Measurements from ENCODE around the gene ABHD2. TPM values are rescaled to one million over a fixed set of nuclear protein-coding genes. Genes with fewer than 3 reads are reported as not detected.
A peak's percentile ranks its signal among the peaks of the same experiment; 100 is the strongest.

ABHD2 gene
- total and polyA plus RNA-seq, 9 of the 15 experiments (the other 6 are each of a cell fraction or from before 2014, with no cell fraction given), result 16.9 to 99.8 (median 47.5) TPM

DNA sequence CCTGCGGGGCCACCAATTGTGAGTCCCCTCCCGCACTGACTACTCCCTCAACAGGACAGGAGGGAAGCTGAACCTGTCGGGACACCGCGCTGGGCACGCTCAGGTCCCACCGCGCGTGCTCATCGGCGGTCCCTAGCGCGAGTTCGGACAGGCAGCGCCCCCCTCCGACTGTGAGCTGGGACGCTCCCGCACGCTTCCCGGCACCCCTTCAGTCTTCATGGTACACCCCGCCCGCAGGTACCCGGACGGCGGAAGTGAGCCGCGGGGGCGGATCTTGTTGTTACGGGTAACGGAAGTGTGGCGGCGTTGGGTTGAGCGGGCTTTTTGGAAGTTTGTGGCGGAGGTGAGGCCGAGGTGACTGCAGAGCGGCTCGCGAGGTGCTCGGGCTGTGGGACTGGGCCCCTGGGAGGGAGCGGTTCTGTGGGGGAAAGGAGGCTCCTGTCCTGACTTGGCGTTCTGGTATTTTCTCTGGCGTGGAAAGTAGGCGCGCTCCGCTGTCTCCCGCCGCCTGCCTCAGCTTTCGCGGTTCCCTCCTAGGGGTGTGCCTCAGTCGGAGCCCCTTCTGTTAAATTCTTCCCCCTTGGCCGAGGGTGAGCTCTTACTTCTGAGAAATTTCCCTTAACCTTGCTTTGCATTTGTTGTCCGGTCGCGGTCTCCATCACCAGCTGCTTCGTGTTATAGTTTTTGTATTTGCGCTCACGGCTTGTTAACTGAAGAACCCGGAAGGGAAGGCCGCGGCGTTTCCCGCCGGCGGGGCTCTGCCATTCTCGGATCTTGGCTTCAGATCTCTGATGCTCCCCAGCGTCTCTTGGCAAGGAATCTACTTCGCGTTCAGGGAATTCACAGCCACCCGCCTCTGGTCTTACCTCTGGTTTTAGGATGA is 155.7 kb downstream of the ABHD2 start, which contains the start of gene FANCI (continued):
- TF ChIP-seq, protein P1, sequence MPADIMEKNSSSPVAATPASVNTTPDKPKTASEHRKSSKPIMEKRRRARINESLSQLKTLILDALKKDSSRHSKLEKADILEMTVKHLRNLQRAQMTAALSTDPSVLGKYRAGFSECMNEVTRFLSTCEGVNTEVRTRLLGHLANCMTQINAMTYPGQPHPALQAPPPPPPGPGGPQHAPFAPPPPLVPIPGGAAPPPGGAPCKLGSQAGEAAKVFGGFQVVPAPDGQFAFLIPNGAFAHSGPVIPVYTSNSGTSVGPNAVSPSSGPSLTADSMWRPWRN (IDR thresholded peaks at IDR 0.05; ENCODE audit: low read depth), result 0 out of 2 replicates have a peak, but pooled peaks have one; percentile 10
- TF ChIP-seq, protein P2, sequence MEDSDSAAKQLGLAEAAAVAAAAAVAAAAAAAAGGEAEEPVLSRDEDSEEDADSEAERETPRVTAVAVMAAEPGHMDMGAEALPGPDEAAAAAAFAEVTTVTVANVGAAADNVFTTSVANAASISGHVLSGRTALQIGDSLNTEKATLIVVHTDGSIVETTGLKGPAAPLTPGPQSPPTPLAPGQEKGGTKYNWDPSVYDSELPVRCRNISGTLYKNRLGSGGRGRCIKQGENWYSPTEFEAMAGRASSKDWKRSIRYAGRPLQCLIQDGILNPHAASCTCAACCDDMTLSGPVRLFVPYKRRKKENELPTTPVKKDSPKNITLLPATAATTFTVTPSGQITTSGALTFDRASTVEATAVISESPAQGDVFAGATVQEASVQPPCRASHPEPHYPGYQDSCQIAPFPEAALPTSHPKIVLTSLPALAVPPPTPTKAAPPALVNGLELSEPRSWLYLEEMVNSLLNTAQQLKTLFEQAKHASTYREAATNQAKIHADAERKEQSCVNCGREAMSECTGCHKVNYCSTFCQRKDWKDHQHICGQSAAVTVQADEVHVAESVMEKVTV (CRISPR knock-in tag; IDR thresholded peaks at IDR 0.05), result no peak; the same call in 1 of the 2 replicates
- TF ChIP-seq NCOA2 (IDR thresholded peaks at IDR 0.05; ENCODE audit: partially characterized antibody in 2 of 2) (no peak), BRF1 (IDR thresholded peaks at IDR 0.05; ENCODE audit: borderline replicate concordance, extremely low read depth, insufficient read length) (no peak), HDAC8 (tag; IDR thresholded peaks at IDR 0.05) (0 out of 2 replicates have a peak, but pooled peaks have one; percentile 27), MTA3 (IDR thresholded peaks at IDR 0.05; ENCODE audit: borderline replicate concordance) (peak; percentile 75; the same call in 1 of the 2 replicates), SMARCC2 (IDR thresholded peaks at IDR 0.05; ENCODE audit: low read depth) (no peak), PHB2 (IDR thresholded peaks at IDR 0.05; ENCODE audit: low read depth) (no peak), BRD9 (IDR thresholded peaks at IDR 0.05; ENCODE audit: low read depth, partially characterized antibody) (no peak), SMARCA5 (IDR thresholded peaks at IDR 0.05) (no peak), ZNF668 (CRISPR knock-in tag; IDR thresholded peaks at IDR 0.05) (no peak)
- TF ChIP-seq, protein P3, sequence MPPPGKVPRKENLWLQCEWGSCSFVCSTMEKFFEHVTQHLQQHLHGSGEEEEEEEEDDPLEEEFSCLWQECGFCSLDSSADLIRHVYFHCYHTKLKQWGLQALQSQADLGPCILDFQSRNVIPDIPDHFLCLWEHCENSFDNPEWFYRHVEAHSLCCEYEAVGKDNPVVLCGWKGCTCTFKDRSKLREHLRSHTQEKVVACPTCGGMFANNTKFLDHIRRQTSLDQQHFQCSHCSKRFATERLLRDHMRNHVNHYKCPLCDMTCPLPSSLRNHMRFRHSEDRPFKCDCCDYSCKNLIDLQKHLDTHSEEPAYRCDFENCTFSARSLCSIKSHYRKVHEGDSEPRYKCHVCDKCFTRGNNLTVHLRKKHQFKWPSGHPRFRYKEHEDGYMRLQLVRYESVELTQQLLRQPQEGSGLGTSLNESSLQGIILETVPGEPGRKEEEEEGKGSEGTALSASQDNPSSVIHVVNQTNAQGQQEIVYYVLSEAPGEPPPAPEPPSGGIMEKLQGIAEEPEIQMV (tag; conservative IDR thresholded peaks at IDR 0.05; ENCODE audit: low read depth), result no peak
- TF ChIP-seq, protein P4, sequence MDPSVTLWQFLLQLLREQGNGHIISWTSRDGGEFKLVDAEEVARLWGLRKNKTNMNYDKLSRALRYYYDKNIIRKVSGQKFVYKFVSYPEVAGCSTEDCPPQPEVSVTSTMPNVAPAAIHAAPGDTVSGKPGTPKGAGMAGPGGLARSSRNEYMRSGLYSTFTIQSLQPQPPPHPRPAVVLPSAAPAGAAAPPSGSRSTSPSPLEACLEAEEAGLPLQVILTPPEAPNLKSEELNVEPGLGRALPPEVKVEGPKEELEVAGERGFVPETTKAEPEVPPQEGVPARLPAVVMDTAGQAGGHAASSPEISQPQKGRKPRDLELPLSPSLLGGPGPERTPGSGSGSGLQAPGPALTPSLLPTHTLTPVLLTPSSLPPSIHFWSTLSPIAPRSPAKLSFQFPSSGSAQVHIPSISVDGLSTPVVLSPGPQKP (CRISPR knock-in tag; IDR thresholded peaks at IDR 0.05), result peak; percentile 62; the same call in 1 of the 2 replicates
- TF ChIP-seq, protein P5, sequence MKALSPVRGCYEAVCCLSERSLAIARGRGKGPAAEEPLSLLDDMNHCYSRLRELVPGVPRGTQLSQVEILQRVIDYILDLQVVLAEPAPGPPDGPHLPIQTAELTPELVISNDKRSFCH (CRISPR knock-in tag; IDR thresholded peaks at IDR 0.05), result no peak
- TF ChIP-seq, protein P5 (tag; IDR thresholded peaks at IDR 0.05), result no peak
- TF ChIP-seq, protein P6, sequence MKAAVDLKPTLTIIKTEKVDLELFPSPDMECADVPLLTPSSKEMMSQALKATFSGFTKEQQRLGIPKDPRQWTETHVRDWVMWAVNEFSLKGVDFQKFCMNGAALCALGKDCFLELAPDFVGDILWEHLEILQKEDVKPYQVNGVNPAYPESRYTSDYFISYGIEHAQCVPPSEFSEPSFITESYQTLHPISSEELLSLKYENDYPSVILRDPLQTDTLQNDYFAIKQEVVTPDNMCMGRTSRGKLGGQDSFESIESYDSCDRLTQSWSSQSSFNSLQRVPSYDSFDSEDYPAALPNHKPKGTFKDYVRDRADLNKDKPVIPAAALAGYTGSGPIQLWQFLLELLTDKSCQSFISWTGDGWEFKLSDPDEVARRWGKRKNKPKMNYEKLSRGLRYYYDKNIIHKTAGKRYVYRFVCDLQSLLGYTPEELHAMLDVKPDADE (conservative IDR thresholded peaks at IDR 0.05; ENCODE audit: control insufficient read depth, low read depth, low read length), result no peak
- TF ChIP-seq, protein P7, sequence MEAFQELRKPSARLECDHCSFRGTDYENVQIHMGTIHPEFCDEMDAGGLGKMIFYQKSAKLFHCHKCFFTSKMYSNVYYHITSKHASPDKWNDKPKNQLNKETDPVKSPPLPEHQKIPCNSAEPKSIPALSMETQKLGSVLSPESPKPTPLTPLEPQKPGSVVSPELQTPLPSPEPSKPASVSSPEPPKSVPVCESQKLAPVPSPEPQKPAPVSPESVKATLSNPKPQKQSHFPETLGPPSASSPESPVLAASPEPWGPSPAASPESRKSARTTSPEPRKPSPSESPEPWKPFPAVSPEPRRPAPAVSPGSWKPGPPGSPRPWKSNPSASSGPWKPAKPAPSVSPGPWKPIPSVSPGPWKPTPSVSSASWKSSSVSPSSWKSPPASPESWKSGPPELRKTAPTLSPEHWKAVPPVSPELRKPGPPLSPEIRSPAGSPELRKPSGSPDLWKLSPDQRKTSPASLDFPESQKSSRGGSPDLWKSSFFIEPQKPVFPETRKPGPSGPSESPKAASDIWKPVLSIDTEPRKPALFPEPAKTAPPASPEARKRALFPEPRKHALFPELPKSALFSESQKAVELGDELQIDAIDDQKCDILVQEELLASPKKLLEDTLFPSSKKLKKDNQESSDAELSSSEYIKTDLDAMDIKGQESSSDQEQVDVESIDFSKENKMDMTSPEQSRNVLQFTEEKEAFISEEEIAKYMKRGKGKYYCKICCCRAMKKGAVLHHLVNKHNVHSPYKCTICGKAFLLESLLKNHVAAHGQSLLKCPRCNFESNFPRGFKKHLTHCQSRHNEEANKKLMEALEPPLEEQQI (IDR thresholded peaks at IDR 0.05), result no peak; the same call in 1 of the 2 replicates
